Measurements from ENCODE around the gene FBXL20. TPM values are rescaled to one million over a fixed set of nuclear protein-coding genes. Genes with fewer than 3 reads are reported as not detected.

The FBXL20 gene
- total and polyA plus RNA-seq, 8 donors = 2.5 to 15.5 (median 7.0) TPM

GRCh38 chr17:39360537-39360936 is 40.9 kb downstream of the FBXL20 start:
- H3K4me3 ChIP-seq = no peak overlapping the region
- intact Hi-C loops (cut with DNase I) = no loop called here
- H3K27me3 ChIP-seq = no peaks in the 10 kb centered on the region
- TF ChIP-seq CTCF (IDR thresholded peaks at IDR 0.05) = no peak
- H3K27ac ChIP-seq = no peak overlapping the region
- no peaks in the 10 kb centered on the region for H3K4me1 ChIP-seq
- peak in 1 of 4 donors; percentile 10 for ATAC-seq
- H3K9me3 ChIP-seq = no peaks in the 10 kb centered on the region
- no peak for FAIRE-seq
- no peaks in the 10 kb centered on the region for H3K36me3 ChIP-seq
- 73 to 79% methylated on average over 3 of the region's 3 CpGs for WGBS, 2 donors
- DNase-seq = no peak

- FAIRE-seq = no peak
- H3K4me3 ChIP-seq = no peak overlapping the region
- ATAC-seq = no peak
- 89 to 100% methylated on average over 1 of the region's 1 CpG for WGBS, 2 donors
- no peaks in the 10 kb centered on the region for H3K27me3 ChIP-seq
- intact Hi-C loops (cut with DNase I) = no loop called here
- H3K27ac ChIP-seq = no peak overlapping the region
- no peak for TF ChIP-seq CTCF (IDR thresholded peaks at IDR 0.05)
- H3K4me1 ChIP-seq = no peaks in the 10 kb centered on the region
- H3K9me3 ChIP-seq = no peaks in the 10 kb centered on the region
- no peak for DNase-seq
- no peaks in the 10 kb centered on the region for H3K36me3 ChIP-seq
These were observed 41.4 kb downstream of the FBXL20 start for GRCh38 chr17:39359994-39360393.

GRCh38 chr17:39357986-39358385 is 43.4 kb downstream of the FBXL20 start:
- H3K9me3 ChIP-seq = no peaks in the 10 kb centered on the region
- H3K27me3 ChIP-seq = no peaks in the 10 kb centered on the region
- FAIRE-seq (no peak), DNase-seq (no peak), ATAC-seq (no peak)
- H3K4me3 ChIP-seq = no peak overlapping the region
- no peak overlapping the region for H3K27ac ChIP-seq
- no peak for TF ChIP-seq CTCF (IDR thresholded peaks at IDR 0.05)
- no peaks in the 10 kb centered on the region for H3K36me3 ChIP-seq
- intact Hi-C loops (cut with DNase I) = no loop called here
- peaks cover 0 to 3% (median 0%) of the 10 kb centered on the region in 3 donors for H3K4me1 ChIP-seq
- 72 to 74% methylated on average over 3 of the region's 3 CpGs for WGBS, 2 donors

GRCh38 chr17:39357488-39357887 is 43.9 kb downstream of the FBXL20 start:
- 78 to 86% methylated on average over 8 of the region's 8 CpGs for WGBS, 2 donors
- no peak overlapping the region for H3K27ac ChIP-seq
- intact Hi-C loops (cut with DNase I) = no loop called here

More at GRCh38 chr17:39357488-39357887, 43.9 kb downstream of the FBXL20 start:
- Histone ChIP-seq H3K9me3 (no peaks in the 10 kb centered on the region), H3K4me1 (peaks cover 0 to 7% (median 0%) of the 10 kb centered on the region in 3 donors), H3K4me3 (no peak overlapping the region), H3K36me3 (no peaks in the 10 kb centered on the region), H3K27me3 (no peaks in the 10 kb centered on the region)
- TF ChIP-seq CTCF (IDR thresholded peaks at IDR 0.05) = no peak
- FAIRE-seq (no peak), DNase-seq (no peak), ATAC-seq (no peak)
